Measurements from ENCODE around the gene NFATC3.

NFATC3 gene

GRCh38 chr16:68166264-68166663 is 81.1 kb downstream of the NFATC3 start:
- Histone ChIP-seq H3K4me1 (ENCODE audit: control insufficient read depth in 1 of 2, insufficient read depth in 2 of 2, low read length in 2 of 2) (no peaks in the 10 kb centered on the region), H3K4me3 (ENCODE audit: low read depth in 1 of 2, low read length in 2 of 2) (no peak overlapping the region), H3K27ac (ENCODE audit: low read length) (no peak overlapping the region), H3K36me3 (ENCODE audit: control insufficient read depth in 1 of 2, insufficient read depth in 2 of 2, low read length in 2 of 2) (peaks cover 8 to 12% of the 10 kb centered on the region in 2 donors), H3K9me3 (ENCODE audit: control insufficient read depth in 1 of 2, low read length in 2 of 2) (no peaks in the 10 kb centered on the region), H3K27me3 (ENCODE audit: low read depth, low read length) (no peaks in the 10 kb centered on the region)

GRCh38 chr16:68179196-68179795 is 94.1 kb downstream of the NFATC3 start:
- no peaks in the 10 kb centered on the region for H3K9me3 ChIP-seq (ENCODE audit: control insufficient read depth in 1 of 2, low read length in 2 of 2)
- H3K4me3 ChIP-seq (ENCODE audit: low read depth in 1 of 2, low read length in 2 of 2): no peak overlapping the region
- H3K27ac ChIP-seq (ENCODE audit: low read length): no peak overlapping the region
- peaks cover 25 to 29% of the 10 kb centered on the region in 2 donors for H3K36me3 ChIP-seq (ENCODE audit: control insufficient read depth in 1 of 2, insufficient read depth in 2 of 2, low read length in 2 of 2)
- no peaks in the 10 kb centered on the region for H3K27me3 ChIP-seq (ENCODE audit: low read depth, low read length)
- H3K4me1 ChIP-seq (ENCODE audit: control insufficient read depth in 1 of 2, insufficient read depth in 2 of 2, low read length in 2 of 2): no peaks in the 10 kb centered on the region

- no peak overlapping the region for H3K4me3 ChIP-seq (ENCODE audit: low read depth in 1 of 2, low read length in 2 of 2)
- no peaks in the 10 kb centered on the region for H3K4me1 ChIP-seq (ENCODE audit: control insufficient read depth in 1 of 2, insufficient read depth in 2 of 2, low read length in 2 of 2)
- H3K27ac ChIP-seq (ENCODE audit: low read length): no peak overlapping the region
- peaks cover 27 to 28% of the 10 kb centered on the region in 2 donors for H3K36me3 ChIP-seq (ENCODE audit: control insufficient read depth in 1 of 2, insufficient read depth in 2 of 2, low read length in 2 of 2)
- no peaks in the 10 kb centered on the region for H3K9me3 ChIP-seq (ENCODE audit: control insufficient read depth in 1 of 2, low read length in 2 of 2)
- H3K27me3 ChIP-seq (ENCODE audit: low read depth, low read length): no peaks in the 10 kb centered on the region
Observed at GRCh38 chr16:68179855-68180254, 94.7 kb downstream of the NFATC3 start.

GRCh38 chr16:68183046-68183445 is 97.9 kb downstream of the NFATC3 start:
- H3K4me1 ChIP-seq (ENCODE audit: control insufficient read depth in 1 of 2, insufficient read depth in 2 of 2, low read length in 2 of 2): no peaks in the 10 kb centered on the region
- H3K27me3 ChIP-seq (ENCODE audit: low read depth, low read length): no peaks in the 10 kb centered on the region
- H3K4me3 ChIP-seq (ENCODE audit: low read depth in 1 of 2, low read length in 2 of 2): no peak overlapping the region
- H3K36me3 ChIP-seq (ENCODE audit: control insufficient read depth in 1 of 2, insufficient read depth in 2 of 2, low read length in 2 of 2): peaks cover 29 to 44% of the 10 kb centered on the region in 2 donors
- H3K9me3 ChIP-seq (ENCODE audit: control insufficient read depth in 1 of 2, low read length in 2 of 2): no peaks in the 10 kb centered on the region
- H3K27ac ChIP-seq (ENCODE audit: low read length): no peak overlapping the region

GRCh38 chr16:68186877-68187276 is 101.7 kb downstream of the NFATC3 start:
- Histone ChIP-seq H3K27ac (ENCODE audit: low read length) (no peak overlapping the region), H3K9me3 (ENCODE audit: control insufficient read depth in 1 of 2, low read length in 2 of 2) (no peaks in the 10 kb centered on the region), H3K4me1 (ENCODE audit: control insufficient read depth in 1 of 2, insufficient read depth in 2 of 2, low read length in 2 of 2) (no peaks in the 10 kb centered on the region), H3K27me3 (ENCODE audit: low read depth, low read length) (no peaks in the 10 kb centered on the region), H3K4me3 (ENCODE audit: low read depth in 1 of 2, low read length in 2 of 2) (no peak overlapping the region), H3K36me3 (ENCODE audit: control insufficient read depth in 1 of 2, insufficient read depth in 2 of 2, low read length in 2 of 2) (peaks cover 34 to 55% of the 10 kb centered on the region in 2 donors)

- Histone ChIP-seq H3K27ac (ENCODE audit: low read length) (no peak overlapping the region), H3K27me3 (ENCODE audit: low read depth, low read length) (no peaks in the 10 kb centered on the region), H3K4me1 (ENCODE audit: control insufficient read depth in 1 of 2, insufficient read depth in 2 of 2, low read length in 2 of 2) (no peaks in the 10 kb centered on the region), H3K9me3 (ENCODE audit: control insufficient read depth in 1 of 2, low read length in 2 of 2) (no peaks in the 10 kb centered on the region), H3K4me3 (ENCODE audit: low read depth in 1 of 2, low read length in 2 of 2) (no peak overlapping the region), H3K36me3 (ENCODE audit: control insufficient read depth in 1 of 2, insufficient read depth in 2 of 2, low read length in 2 of 2) (peaks cover 34 to 58% of the 10 kb centered on the region in 2 donors)
Observed at GRCh38 chr16:68187505-68187904, 102.3 kb downstream of the NFATC3 start.

GRCh38 chr16:68188170-68188569 is 103.0 kb downstream of the NFATC3 start:
- Histone ChIP-seq H3K27me3 (ENCODE audit: low read depth, low read length) (no peaks in the 10 kb centered on the region), H3K9me3 (ENCODE audit: control insufficient read depth in 1 of 2, low read length in 2 of 2) (no peaks in the 10 kb centered on the region), H3K4me1 (ENCODE audit: control insufficient read depth in 1 of 2, insufficient read depth in 2 of 2, low read length in 2 of 2) (no peaks in the 10 kb centered on the region), H3K27ac (ENCODE audit: low read length) (no peak overlapping the region), H3K4me3 (ENCODE audit: low read depth in 1 of 2, low read length in 2 of 2) (no peak overlapping the region), H3K36me3 (ENCODE audit: control insufficient read depth in 1 of 2, insufficient read depth in 2 of 2, low read length in 2 of 2) (peaks cover 34 to 60% of the 10 kb centered on the region in 2 donors)

- Histone ChIP-seq H3K4me3 (ENCODE audit: low read depth in 1 of 2, low read length in 2 of 2) (no peak overlapping the region), H3K27ac (ENCODE audit: low read length) (no peak overlapping the region), H3K9me3 (ENCODE audit: control insufficient read depth in 1 of 2, low read length in 2 of 2) (no peaks in the 10 kb centered on the region), H3K36me3 (ENCODE audit: control insufficient read depth in 1 of 2, insufficient read depth in 2 of 2, low read length in 2 of 2) (peaks cover 27 to 49% of the 10 kb centered on the region in 2 donors), H3K27me3 (ENCODE audit: low read depth, low read length) (no peaks in the 10 kb centered on the region), H3K4me1 (ENCODE audit: control insufficient read depth in 1 of 2, insufficient read depth in 2 of 2, low read length in 2 of 2) (no peaks in the 10 kb centered on the region)
Observed at GRCh38 chr16:68190081-68190480, 104.9 kb downstream of the NFATC3 start.

GRCh38 chr16:68190736-68191510 is 105.8 kb downstream of the NFATC3 start:
- Histone ChIP-seq H3K36me3 (ENCODE audit: control insufficient read depth in 1 of 2, insufficient read depth in 2 of 2, low read length in 2 of 2) (peaks cover 27 to 47% of the 10 kb centered on the region in 2 donors), H3K27ac (ENCODE audit: low read length) (no peak overlapping the region), H3K4me3 (ENCODE audit: low read depth in 1 of 2, low read length in 2 of 2) (no peak overlapping the region), H3K4me1 (ENCODE audit: control insufficient read depth in 1 of 2, insufficient read depth in 2 of 2, low read length in 2 of 2) (no peaks in the 10 kb centered on the region), H3K9me3 (ENCODE audit: control insufficient read depth in 1 of 2, low read length in 2 of 2) (no peaks in the 10 kb centered on the region), H3K27me3 (ENCODE audit: low read depth, low read length) (no peaks in the 10 kb centered on the region)

GRCh38 chr16:68194251-68194650 is 109.1 kb downstream of the NFATC3 start:
- H3K36me3 ChIP-seq (ENCODE audit: control insufficient read depth in 1 of 2, insufficient read depth in 2 of 2, low read length in 2 of 2): peaks cover 21 to 30% of the 10 kb centered on the region in 2 donors
- H3K27me3 ChIP-seq (ENCODE audit: low read depth, low read length): no peaks in the 10 kb centered on the region
- H3K4me1 ChIP-seq (ENCODE audit: control insufficient read depth in 1 of 2, insufficient read depth in 2 of 2, low read length in 2 of 2): no peaks in the 10 kb centered on the region
- no peak overlapping the region for H3K4me3 ChIP-seq (ENCODE audit: low read depth in 1 of 2, low read length in 2 of 2)
- no peak overlapping the region for H3K27ac ChIP-seq (ENCODE audit: low read length)
- H3K9me3 ChIP-seq (ENCODE audit: control insufficient read depth in 1 of 2, low read length in 2 of 2): no peaks in the 10 kb centered on the region

- Histone ChIP-seq H3K4me3 (ENCODE audit: low read depth in 1 of 2, low read length in 2 of 2) (no peak overlapping the region), H3K4me1 (ENCODE audit: control insufficient read depth in 1 of 2, insufficient read depth in 2 of 2, low read length in 2 of 2) (peaks cover 0 to 3% of the 10 kb centered on the region in 2 donors), H3K36me3 (ENCODE audit: control insufficient read depth in 1 of 2, insufficient read depth in 2 of 2, low read length in 2 of 2) (peaks cover 8 to 18% of the 10 kb centered on the region in 2 donors), H3K27me3 (ENCODE audit: low read depth, low read length) (no peaks in the 10 kb centered on the region), H3K27ac (ENCODE audit: low read length) (no peak overlapping the region), H3K9me3 (ENCODE audit: control insufficient read depth in 1 of 2, low read length in 2 of 2) (no peaks in the 10 kb centered on the region)
Observed at GRCh38 chr16:68197250-68197649, 112.1 kb downstream of the NFATC3 start.

All from muscle layer of duodenum (tissue), 2 donors.